Liver (tissue), 9 donors: ENCODE results near the gene KDM3A. TPM values are rescaled to one million over a fixed set of nuclear protein-coding genes. Genes with fewer than 3 reads are reported as not detected.

ENCODE experiments used
- DNase-seq: peaks from one replicate; pipeline ENCODE4 v3.0.0-alpha.2; 2017; ENCODE audit warnings: low spot score
- H3K27ac ChIP-seq, 2 donors: one replicate each; pipeline ENCODE4 v1.7.0; 2013; ENCODE audit warnings: inconsistent platforms in 2 of 2, low read length in 2 of 2, control low read depth in 1 of 2, low read depth in 1 of 2, mild to moderate bottlenecking in 1 of 2
- H3K27me3 ChIP-seq, 4 donors: one replicate each; pipeline versions ENCODE4 v1.6.1 to v1.7.0; 2013; ENCODE audit warnings: low read length in 3 of 4, inconsistent platforms in 1 of 4, mild to moderate bottlenecking in 1 of 4, moderate library complexity in 1 of 4; ENCODE audit not compliant: control insufficient read depth in 4 of 4, insufficient read depth in 4 of 4
- H3K36me3 ChIP-seq, 4 donors: one replicate each; pipeline versions ENCODE4 v1.6.1 to v1.7.0; 2013; ENCODE audit warnings: low read length in 3 of 4, mild to moderate bottlenecking in 3 of 4, low read depth in 1 of 4, moderate library complexity in 1 of 4; ENCODE audit not compliant: control insufficient read depth in 4 of 4, insufficient read depth in 3 of 4
- H3K4me1 ChIP-seq, 4 donors: one replicate each; pipeline versions ENCODE4 v1.6.1 to v1.7.0; 2013; ENCODE audit warnings: low read length in 3 of 4, mild to moderate bottlenecking in 3 of 4, moderate library complexity in 1 of 4; ENCODE audit not compliant: control insufficient read depth in 4 of 4, insufficient read depth in 4 of 4
- H3K4me3 ChIP-seq, 3 donors: one replicate each; pipeline versions ENCODE4 v1.6.1 to v1.7.0; 2013; ENCODE audit warnings: low read length in 3 of 3, control low read depth in 1 of 3, low read depth in 1 of 3, mild to moderate bottlenecking in 1 of 3
- H3K9ac ChIP-seq, 2 donors: one replicate each; pipeline ENCODE4 v1.7.0; 2013; ENCODE audit warnings: low read length in 2 of 2, mild to moderate bottlenecking in 2 of 2, moderate library complexity in 2 of 2, control low read depth in 1 of 2, low read depth in 1 of 2
- H3K9me3 ChIP-seq, 4 donors: one replicate each; pipeline versions ENCODE4 v1.6.1 to v1.7.0; 2013; ENCODE audit warnings: low read length in 3 of 4; ENCODE audit not compliant: control insufficient read depth in 4 of 4
- ATF3 ChIP-seq: IDR thresholded peaks from 2 replicates; pipeline ENCODE4 v1.6.1; 2016; ENCODE audit warnings: antibody characterized with exemption
- CTCF ChIP-seq: fragments of 150-350 bp; IDR thresholded peaks from 2 replicates; pipeline ENCODE4 v1.5.1; 2017; ENCODE audit warnings: improper control_type of control experiment, low read depth, low read length; ENCODE audit not compliant: missing input control
- EGR1 ChIP-seq, 2 donors: IDR thresholded peaks; 2 replicates each; pipeline ENCODE4 v1.6.1; 2016 to 2018; ENCODE audit warnings: antibody characterized with exemption in 2 of 2, low read depth in 2 of 2
- FOXA1 ChIP-seq: IDR thresholded peaks from 2 replicates; pipeline ENCODE4 v1.6.1; 2016; ENCODE audit warnings: antibody characterized with exemption
- FOXA2 ChIP-seq: IDR thresholded peaks from 2 replicates; pipeline ENCODE4 v1.6.1; 2016; ENCODE audit warnings: antibody characterized with exemption
- GABPA ChIP-seq, 2 donors: IDR thresholded peaks in 1 of 2; conservative IDR thresholded peaks in 1 of 2; 2 replicates each; pipeline ENCODE4 v1.6.1; 2016; ENCODE audit warnings: antibody characterized with exemption in 2 of 2, mild to moderate bottlenecking in 1 of 2, moderate library complexity in 1 of 2
- HNF4A ChIP-seq, 2 donors: conservative IDR thresholded peaks; 2 replicates each; pipeline ENCODE4 v1.6.1; 2016; ENCODE audit warnings: antibody characterized with exemption in 2 of 2, mild to moderate bottlenecking in 2 of 2
- HNF4G ChIP-seq: IDR thresholded peaks from 2 replicates; pipeline ENCODE4 v1.6.1; 2016; ENCODE audit warnings: antibody characterized with exemption
- JUND ChIP-seq, 2 donors: IDR thresholded peaks; 2 replicates each; pipeline ENCODE4 v1.6.1; 2016; ENCODE audit warnings: antibody characterized with exemption in 2 of 2
- MAX ChIP-seq: IDR thresholded peaks from 2 replicates; pipeline ENCODE4 v1.6.1; 2016; ENCODE audit warnings: antibody characterized with exemption
- NR2F2 ChIP-seq: IDR thresholded peaks from 2 replicates; pipeline ENCODE4 v1.6.1; 2016; ENCODE audit warnings: antibody characterized with exemption
- RAD21 ChIP-seq, 2 donors: IDR thresholded peaks; 2 replicates each; pipeline ENCODE4 v1.6.1; 2016; ENCODE audit warnings: antibody characterized with exemption in 2 of 2, mild to moderate bottlenecking in 2 of 2
- REST ChIP-seq: IDR thresholded peaks from 2 replicates; pipeline ENCODE4 v1.6.1; 2016; ENCODE audit warnings: antibody characterized with exemption, mild to moderate bottlenecking
- RXRA ChIP-seq, 2 donors: IDR thresholded peaks; 2 replicates each; pipeline ENCODE4 v1.6.1; 2017 to 2018; ENCODE audit warnings: antibody characterized with exemption in 2 of 2, mild to moderate bottlenecking in 1 of 2
- SP1 ChIP-seq: IDR thresholded peaks from 2 replicates; pipeline ENCODE4 v1.6.1; 2018; ENCODE audit warnings: antibody characterized with exemption, mild to moderate bottlenecking
- TAF1 ChIP-seq: conservative IDR thresholded peaks from 2 replicates; pipeline ENCODE4 v1.6.1; 2016; ENCODE audit warnings: antibody characterized with exemption, mild to moderate bottlenecking
- YY1 ChIP-seq: IDR thresholded peaks from 2 replicates; pipeline ENCODE4 v1.6.1; 2016; ENCODE audit warnings: antibody characterized with exemption, mild to moderate bottlenecking
- ZBTB33 ChIP-seq: IDR thresholded peaks from 2 replicates; pipeline ENCODE4 v1.6.1; 2016; ENCODE audit warnings: antibody characterized with exemption
- WGBS: extraction: QIAGEN DNeasy Blood & Tissue Kit; methylation state at CpG from one replicate; pipeline ENCODE4 v1.1.7; 2013; 5-methylcytosine and 5-hydroxymethylcytosine counted together
- polyA plus RNA-seq, 2 donors: library from polyadenylated mRNA; stranded (reverse) in 1 of 2; unstranded in 1 of 2; fragments of 200-250 nt in 1 of 2; fragments of >200 nt in 1 of 2; fragmentation: Nextera tagmentation in 1 of 2; extraction: Ambion mirVana in 1 of 2; gene quantifications; one replicate each; pipeline versions ENCODE4 v1.2.1 to v1.2.3, GENCODE V29; 2013 to 2015
- total RNA-seq, 2 donors: library from RNA; depleted of rRNA; stranded (reverse); fragments of >200 nt; gene quantifications; one replicate each; pipeline ENCODE4 v1.2.3, GENCODE V29; 2014
- donor health status: healthy.
- donor health status: healthy.
- donor health status: healthy.
- donor health status: healthy.
- donor health status: healthy.

Gene KDM3A
- total and polyA plus RNA-seq, 4 donors: 3.9 to 19.8 (median 8.3) TPM

- Histone ChIP-seq H3K27ac (no peak overlapping the region), H3K4me1 (peaks cover 0 to 8% (median 7%) of the 10 kb centered on the region in 4 donors), H3K27me3 (no peaks in the 10 kb centered on the region), H3K4me3 (no peak overlapping the region), H3K9ac (no peak overlapping the region), H3K9me3 (no peaks in the 10 kb centered on the region), H3K36me3 (peaks cover 15 to 77% (median 59%) of the 10 kb centered on the region in 4 donors)
- TF ChIP-seq MAX (no peak), FOXA2 (no peak), RXRA (IDR thresholded peaks at IDR 0.05) (no peak), RAD21 (IDR thresholded peaks at IDR 0.05) (no peak), HNF4G (no peak), SP1 (no peak), YY1 (no peak), FOXA1 (no peak), ZBTB33 (no peak), NR2F2 (no peak), JUND (IDR thresholded peaks at IDR 0.05) (no peak), TAF1 (no peak), ATF3 (no peak), HNF4A (conservative IDR thresholded peaks at IDR 0.05) (no peak), REST (no peak), EGR1 (IDR thresholded peaks at IDR 0.05; ENCODE audit: low read depth in 2 of 2) (no peak), GABPA (IDR thresholded peaks at IDR 0.05 in 1 of 2, conservative IDR thresholded peaks at IDR 0.05 in 1 of 2) (no peak), CTCF (no peak)
- 96% methylated on average over 7 of the region's 7 CpGs for WGBS
- no peak for DNase-seq
Observed at GRCh38 chr2:86488561-86489250, 47.5 kb downstream of the KDM3A start.
